Measurements from ENCODE around the gene FYCO1. TPM values are rescaled to one million over a fixed set of nuclear protein-coding genes. Genes with fewer than 3 reads are reported as not detected.

Gene FYCO1
- total RNA-seq, 1 experiment from 2014 or later: 19.7 TPM

DNA sequence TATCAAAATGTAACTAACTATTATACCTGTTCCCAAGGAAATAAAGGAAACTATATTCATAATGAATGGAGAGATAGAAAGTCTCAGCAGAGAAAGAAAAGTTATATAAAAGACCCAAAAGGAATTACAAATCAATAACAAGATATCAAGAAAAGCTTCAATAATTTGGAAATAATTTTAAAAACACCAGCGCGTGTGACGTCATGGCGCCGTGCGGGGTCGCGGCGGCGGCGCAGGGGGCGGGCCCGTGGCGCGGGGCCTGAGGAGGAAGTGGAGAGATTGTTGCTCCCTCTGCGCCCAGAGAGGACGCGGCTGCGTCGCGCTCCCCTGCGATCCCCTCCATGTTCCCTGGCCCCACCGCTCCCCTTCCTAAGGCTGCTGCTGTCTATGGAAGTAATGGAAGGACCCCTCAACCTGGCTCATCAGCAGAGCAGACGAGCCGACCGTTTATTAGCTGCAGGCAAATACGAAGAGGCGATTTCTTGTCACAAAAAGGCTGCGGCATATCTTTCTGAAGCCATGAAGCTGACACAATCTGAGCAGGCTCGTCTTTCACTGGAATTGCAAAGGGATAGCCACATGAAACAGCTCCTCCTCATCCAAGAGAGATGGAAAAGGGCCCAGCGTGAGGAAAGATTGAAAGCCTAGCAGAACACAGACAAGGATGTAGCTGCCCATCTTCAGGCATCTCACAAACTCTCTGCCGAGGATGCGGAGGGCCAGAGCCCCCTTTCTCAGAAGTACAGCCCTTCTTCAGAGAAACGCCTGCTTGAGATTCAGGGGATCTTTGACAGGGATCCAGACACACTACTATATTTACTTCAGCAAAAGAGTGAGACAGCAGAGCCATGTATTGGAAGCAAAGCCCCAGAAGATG is 27.5 kb upstream of the FYCO1 start:
- no peaks in the 10 kb centered on the region for H3K79me2 ChIP-seq (ENCODE audit: low read depth)
- H3K36me3 ChIP-seq (ENCODE audit: low read depth): no peaks in the 10 kb centered on the region
- intact Hi-C loops (cut with micrococcal nuclease; ENCODE audit: unreplicated experiment): no loop called here
- H3K27ac ChIP-seq: no peak overlapping the region
- no peak for DNase-seq
- CTCF ChIA-PET: no interaction called here
- no peak overlapping the region for H2AFZ ChIP-seq
- H3K4me1 ChIP-seq (replicated peaks; ENCODE audit: insufficient read depth): no peaks in the 10 kb centered on the region
- POLR2A ChIA-PET (ENCODE audit: unreplicated experiment): no interaction called here
- no peaks in the 10 kb centered on the region for H3F3A ChIP-seq (ENCODE audit: insufficient read depth, low read depth)
- TF ChIP-seq, protein P1, sequence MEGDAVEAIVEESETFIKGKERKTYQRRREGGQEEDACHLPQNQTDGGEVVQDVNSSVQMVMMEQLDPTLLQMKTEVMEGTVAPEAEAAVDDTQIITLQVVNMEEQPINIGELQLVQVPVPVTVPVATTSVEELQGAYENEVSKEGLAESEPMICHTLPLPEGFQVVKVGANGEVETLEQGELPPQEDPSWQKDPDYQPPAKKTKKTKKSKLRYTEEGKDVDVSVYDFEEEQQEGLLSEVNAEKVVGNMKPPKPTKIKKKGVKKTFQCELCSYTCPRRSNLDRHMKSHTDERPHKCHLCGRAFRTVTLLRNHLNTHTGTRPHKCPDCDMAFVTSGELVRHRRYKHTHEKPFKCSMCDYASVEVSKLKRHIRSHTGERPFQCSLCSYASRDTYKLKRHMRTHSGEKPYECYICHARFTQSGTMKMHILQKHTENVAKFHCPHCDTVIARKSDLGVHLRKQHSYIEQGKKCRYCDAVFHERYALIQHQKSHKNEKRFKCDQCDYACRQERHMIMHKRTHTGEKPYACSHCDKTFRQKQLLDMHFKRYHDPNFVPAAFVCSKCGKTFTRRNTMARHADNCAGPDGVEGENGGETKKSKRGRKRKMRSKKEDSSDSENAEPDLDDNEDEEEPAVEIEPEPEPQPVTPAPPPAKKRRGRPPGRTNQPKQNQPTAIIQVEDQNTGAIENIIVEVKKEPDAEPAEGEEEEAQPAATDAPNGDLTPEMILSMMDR (conservative IDR thresholded peaks at IDR 0.05): no peak
- no peak for TF ChIP-seq EZH2 (IDR thresholded peaks at IDR 0.05; ENCODE audit: low read depth)
- BruUV-seq (replicated peaks): no TSS peak
- no peaks in the 10 kb centered on the region for H3K27me3 ChIP-seq (ENCODE audit: insufficient read depth, low read depth)
- H4K20me1 ChIP-seq (ENCODE audit: insufficient read depth): no peaks in the 10 kb centered on the region
- H3K4me2 ChIP-seq: no peak overlapping the region
- H3K9me2 ChIP-seq (ENCODE audit: insufficient read depth): no peaks in the 10 kb centered on the region; the same call in 1 of the 2 replicates
- no peak overlapping the region for H3K4me3 ChIP-seq
- H3K9me3 ChIP-seq (ENCODE audit: insufficient read depth, low read depth): 0 out of 2 replicates have a peak, but pooled peaks cover 5% of the 10 kb centered on the region

GRCh38 chr3:46021516-46021915 is 25.9 kb upstream of the FYCO1 start:
- no peaks in the 10 kb centered on the region for H3F3A ChIP-seq (ENCODE audit: insufficient read depth, low read depth)
- BruUV-seq (replicated peaks): no TSS peak

GRCh38 chr3:46020766-46021510 is 25.3 kb upstream of the FYCO1 start:
- no TSS peak for BruUV-seq (replicated peaks)
- TF ChIP-seq, protein P1 (conservative IDR thresholded peaks at IDR 0.05): no peak
- no peak for TF ChIP-seq EZH2 (IDR thresholded peaks at IDR 0.05; ENCODE audit: low read depth)
- Histone ChIP-seq H3K27ac (no peak overlapping the region), H3K4me2 (no peak overlapping the region), H3K36me3 (ENCODE audit: low read depth) (no peaks in the 10 kb centered on the region), H3K9me2 (ENCODE audit: insufficient read depth) (no peaks in the 10 kb centered on the region; the same call in 1 of the 2 replicates), H3K4me1 (replicated peaks; ENCODE audit: insufficient read depth) (no peaks in the 10 kb centered on the region), H3K27me3 (ENCODE audit: insufficient read depth, low read depth) (no peaks in the 10 kb centered on the region), H4K20me1 (ENCODE audit: insufficient read depth) (no peaks in the 10 kb centered on the region), H3F3A (ENCODE audit: insufficient read depth, low read depth) (no peaks in the 10 kb centered on the region), H3K9me3 (ENCODE audit: insufficient read depth, low read depth) (no peaks in the 10 kb centered on the region), H2AFZ (no peak overlapping the region), H3K79me2 (ENCODE audit: low read depth) (no peaks in the 10 kb centered on the region), H3K4me3 (no peak overlapping the region)
- POLR2A ChIA-PET (ENCODE audit: unreplicated experiment): no interaction called here
- CTCF ChIA-PET: no interaction called here
- intact Hi-C loops (cut with micrococcal nuclease; ENCODE audit: unreplicated experiment): no loop called here
- no peak for DNase-seq

More at GRCh38 chr3:46021516-46021915, 25.9 kb upstream of the FYCO1 start:
- Histone ChIP-seq H2AFZ (no peak overlapping the region), H3K4me1 (replicated peaks; ENCODE audit: insufficient read depth) (no peaks in the 10 kb centered on the region), H3K4me2 (no peak overlapping the region), H3K4me3 (no peak overlapping the region), H3K36me3 (ENCODE audit: low read depth) (no peaks in the 10 kb centered on the region), H3K27ac (no peak overlapping the region), H3K27me3 (ENCODE audit: insufficient read depth, low read depth) (no peaks in the 10 kb centered on the region), H3K9me2 (ENCODE audit: insufficient read depth) (no peaks in the 10 kb centered on the region; the same call in 1 of the 2 replicates), H3K9me3 (ENCODE audit: insufficient read depth, low read depth) (no peaks in the 10 kb centered on the region), H3K79me2 (ENCODE audit: low read depth) (no peaks in the 10 kb centered on the region), H4K20me1 (ENCODE audit: insufficient read depth) (no peaks in the 10 kb centered on the region)
- intact Hi-C loops (cut with micrococcal nuclease; ENCODE audit: unreplicated experiment): no loop called here
- ChIA-PET POLR2A (ENCODE audit: unreplicated experiment) (no interaction called here), CTCF (no interaction called here)
- TF ChIP-seq EZH2 (IDR thresholded peaks at IDR 0.05; ENCODE audit: low read depth): no peak
- TF ChIP-seq, protein P1 (conservative IDR thresholded peaks at IDR 0.05): no peak
- no peak for DNase-seq
